Islet of Langerhans (tissue), 1 donor: ENCODE data around the gene BNC2.

Experiments
- FAIRE-seq: peaks from one replicate; lab custom pipeline; 2011; peaks lifted over from hg19 to GRCh38; lab: Jason Lieb, UNC

BNC2 gene

GRCh38 chr9:16627521-16627920 lies 242.9 kb downstream of the BNC2 start:
- FAIRE-seq: no peak

- no peak for FAIRE-seq
Observed at GRCh38 chr9:16626577-16627130, 243.8 kb downstream of the BNC2 start.

- no peak for FAIRE-seq
Observed at GRCh38 chr9:16625811-16626210, 244.7 kb downstream of the BNC2 start.

- FAIRE-seq: no peak
Observed at GRCh38 chr9:16625161-16625631, 245.3 kb downstream of the BNC2 start.

- FAIRE-seq: no peak
Observed at GRCh38 chr9:16624744-16625117, 245.7 kb downstream of the BNC2 start.

- no peak for FAIRE-seq
Observed at GRCh38 chr9:16623989-16624743, 246.3 kb downstream of the BNC2 start.

- no peak for FAIRE-seq
Observed at GRCh38 chr9:16622541-16622940, 247.9 kb downstream of the BNC2 start.

GRCh38 chr9:16619914-16620520 lies 250.5 kb downstream of the BNC2 start:
- FAIRE-seq: no peak

- no peak for FAIRE-seq
Observed at GRCh38 chr9:16619402-16619801, 251.1 kb downstream of the BNC2 start.

- no peak for FAIRE-seq
Observed at GRCh38 chr9:16618524-16618923, 251.9 kb downstream of the BNC2 start.

GRCh38 chr9:16616686-16617085 lies 253.8 kb downstream of the BNC2 start:
- no peak for FAIRE-seq

- FAIRE-seq: no peak
Observed at GRCh38 chr9:16615451-16615850, 255.0 kb downstream of the BNC2 start.

- no peak for FAIRE-seq
Observed at GRCh38 chr9:16613605-16614004, 256.9 kb downstream of the BNC2 start.

GRCh38 chr9:16613051-16613450 lies 257.4 kb downstream of the BNC2 start:
- no peak for FAIRE-seq

GRCh38 chr9:16612627-16613026 lies 257.8 kb downstream of the BNC2 start:
- no peak for FAIRE-seq

- FAIRE-seq: no peak
Observed at GRCh38 chr9:16611983-16612382, 258.5 kb downstream of the BNC2 start.

- FAIRE-seq: no peak
Observed at GRCh38 chr9:16611001-16611400, 259.5 kb downstream of the BNC2 start.

- FAIRE-seq: no peak
Observed at GRCh38 chr9:16610538-16610937, 259.9 kb downstream of the BNC2 start.

GRCh38 chr9:16608906-16609305 lies 261.6 kb downstream of the BNC2 start:
- FAIRE-seq: no peak

- no peak for FAIRE-seq
Observed at GRCh38 chr9:16602494-16602893, 268.0 kb downstream of the BNC2 start.

- FAIRE-seq: no peak
Observed at GRCh38 chr9:16601991-16602390, 268.5 kb downstream of the BNC2 start.

- FAIRE-seq: no peak
Observed at GRCh38 chr9:16598316-16598715, 272.2 kb downstream of the BNC2 start.

- no peak for FAIRE-seq
Observed at GRCh38 chr9:16597136-16597535, 273.3 kb downstream of the BNC2 start.

- FAIRE-seq: no peak
Observed at GRCh38 chr9:16595227-16595626, 275.2 kb downstream of the BNC2 start.
